Superior temporal gyrus (tissue), 1 donor: ENCODE data around the gene UMODL1.

ENCODE experiments used
- DNase-seq: peaks from one replicate; pipeline ENCODE4 v3.0.0-alpha.2; 2016; ENCODE audit errors: extremely low spot score

UMODL1 gene

GRCh38 chr21:42190486-42190863 lies 119.4 kb downstream of the UMODL1 start:
- peak; percentile 76 for DNase-seq

- DNase-seq: no peak
These were observed 119.9 kb downstream of the UMODL1 start for GRCh38 chr21:42191064-42191463.

DNA sequence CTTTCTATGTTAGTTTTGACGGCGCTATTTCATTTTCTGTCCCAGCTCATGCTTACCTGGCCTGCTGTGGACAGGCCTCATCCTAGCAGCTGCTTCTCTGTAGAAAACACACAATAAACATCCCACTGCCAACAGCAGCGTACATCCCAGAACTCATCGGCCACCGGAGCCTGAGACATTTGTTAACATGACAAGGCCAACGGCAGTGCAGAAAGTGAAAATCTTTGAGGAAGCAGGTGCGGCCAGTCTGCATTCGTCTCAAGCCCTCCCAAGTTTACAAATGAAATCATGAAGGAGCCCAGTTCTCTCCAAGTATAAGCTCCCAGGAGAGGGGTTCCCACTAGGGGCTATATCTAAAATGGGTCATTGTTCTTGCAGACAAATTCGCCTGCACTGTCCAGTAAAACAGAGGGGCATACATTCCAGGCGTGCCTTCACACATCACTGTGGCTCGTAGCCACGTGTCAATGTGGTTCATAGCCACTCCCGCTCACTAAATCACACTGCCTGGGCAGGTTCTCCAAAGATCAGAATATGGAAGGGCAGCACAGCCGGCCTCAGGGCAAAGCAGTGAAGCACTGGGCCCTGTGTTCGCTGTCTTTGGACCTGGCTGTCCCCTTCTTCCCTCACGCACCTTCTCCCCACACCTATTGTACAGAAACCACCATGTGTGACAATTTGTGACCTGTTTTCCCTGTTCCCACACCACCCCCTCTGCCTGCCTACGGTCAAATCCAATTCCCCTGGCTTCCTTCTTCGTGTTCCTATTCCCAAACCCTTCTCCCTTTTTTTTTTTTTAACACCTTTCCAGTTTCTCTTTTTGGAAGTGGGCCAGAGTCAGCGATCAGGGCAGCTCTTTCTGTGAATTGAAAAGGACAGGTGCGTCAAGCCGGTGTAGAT lies 120.8 kb downstream of the UMODL1 start:
- DNase-seq: no peak
